Caco-2 (cell line): ENCODE results near the gene EHD1. TPM values are rescaled to one million over a fixed set of nuclear protein-coding genes. Genes with fewer than 3 reads are reported as not detected.

ENCODE experiments used
- BruUV-seq: library from RNA; stranded (reverse); fragments of 400-500 nt; replicated peaks from 2 replicates; lab custom pipeline; 2021; lab: Mats Ljungman, UMichigan
- CTCF ChIA-PET: fragments of 300-600 bp; sonication (Branson Sonifier 250); formaldehyde crosslinking; loops from one replicate; lab custom pipeline; 2022; ENCODE audit warnings: antibody characterized with exemption; lab: Charles Lee
- POLR2A ChIA-PET: fragments of 300-600 bp; sonication (Branson Sonifier 250); formaldehyde crosslinking; loops from one replicate; lab custom pipeline; 2022; ENCODE audit warnings: antibody characterized with exemption; lab: Charles Lee
- DNase-seq, 2 experiments: peaks; one replicate each; pipeline versions ENCODE4 v3.0.0 to v3.0.0-alpha.2; 2020 to 2022
- H3K27me3 ChIP-seq: replicated peaks from 2 replicates; pipeline ENCODE4 v1.6.0; 2011; ENCODE audit warnings: low read length; ENCODE audit not compliant: control insufficient read depth, insufficient read depth
- H3K36me3 ChIP-seq: 2 replicates; pipeline ENCODE4 v1.5.1; 2011; ENCODE audit warnings: low read length; ENCODE audit not compliant: control insufficient read depth, insufficient read depth
- H3K4me1 ChIP-seq: fragments of 250-450 bp; sonication (Bioruptor Pico); 2 replicates; pipeline ENCODE4 v1.5.1; 2020; ENCODE audit warnings: mild to moderate bottlenecking
- H3K4me3 ChIP-seq: 2 replicates; pipeline ENCODE4 v1.5.1; 2011; ENCODE audit warnings: low read depth, mild to moderate bottlenecking, control low read depth, low read length
- H3K9me3 ChIP-seq: fragments of 250-450 bp; sonication (Bioruptor Pico); 2 replicates; pipeline ENCODE4 v1.5.1; 2020; ENCODE audit warnings: mild to moderate bottlenecking, moderate library complexity
- H3K27ac Mint-ChIP-seq: one replicate; pipeline ENCODE4 v1.8.0; 2022; ENCODE audit warnings: mixed read lengths; ENCODE audit not compliant: unreplicated experiment
- H3K27me3 Mint-ChIP-seq: one replicate; pipeline ENCODE4 v1.8.0; 2022; ENCODE audit warnings: mixed read lengths; ENCODE audit not compliant: insufficient read depth, unreplicated experiment
- H3K36me3 Mint-ChIP-seq: one replicate; pipeline ENCODE4 v1.8.0; 2022; ENCODE audit warnings: mild to moderate bottlenecking, mixed read lengths; ENCODE audit not compliant: insufficient read depth, unreplicated experiment
- H3K4me1 Mint-ChIP-seq: one replicate; pipeline ENCODE4 v1.8.0; 2022; ENCODE audit warnings: low read depth, mixed read lengths; ENCODE audit not compliant: unreplicated experiment
- H3K4me3 Mint-ChIP-seq: one replicate; pipeline ENCODE4 v1.8.0; 2022; ENCODE audit warnings: mild to moderate bottlenecking, moderate library complexity, mixed read lengths; ENCODE audit not compliant: unreplicated experiment
- H3K9me3 Mint-ChIP-seq: one replicate; pipeline ENCODE4 v1.8.0; 2022; ENCODE audit warnings: mixed read lengths; ENCODE audit not compliant: unreplicated experiment
- intact Hi-C: fragments of 100-400 bp; cut with micrococcal nuclease; formaldehyde crosslinking; loops from one replicate; pipeline ENCODE4 v1.10.0; 2022; ENCODE audit not compliant: unreplicated experiment
- total RNA-seq: library from RNA; stranded (reverse); gene quantifications from 2 replicates; pipeline ENCODE4 v1.2.3, GENCODE V29; 2022
- TF ChIP-seq, protein P1 (sequence below), 2 experiments: fragments of 200-600 bp in 1 of 2; IDR thresholded peaks; 1 replicate in 1 of 2; 2 replicates in 1 of 2; pipeline versions ENCODE4 v1.5.1 to v1.8.0; 2011 to 2022; ENCODE audit warnings: antibody characterized with exemption in 1 of 2, control low read depth in 1 of 2, inconsistent platforms in 1 of 2, low read depth in 1 of 2, low read length in 1 of 2, mild to moderate bottlenecking in 1 of 2, moderate library complexity in 1 of 2; ENCODE audit not compliant: insufficient read depth in 1 of 2, severe bottlenecking in 1 of 2, unreplicated experiment in 1 of 2

EHD1 gene
- total RNA-seq, 1 experiment from 2014 or later: 129 TPM

- intact Hi-C loops: no loop called here
Measured at GRCh38 chr11:64921384-64921783, 43.0 kb upstream of the EHD1 start.

GRCh38 chr11:64920124-64920523, 41.7 kb upstream of the EHD1 start:
- H3K4me1 ChIP-seq: peaks cover 10% of the 10 kb centered on the region
- ChIA-PET CTCF (no interaction called here), POLR2A (no interaction called here)
- DNase-seq: no peak
- H3K9me3 Mint-ChIP-seq: no peaks in the 10 kb centered on the region
- intact Hi-C loops: no loop called here
- no peak overlapping the region for H3K4me3 ChIP-seq
- H3K36me3 Mint-ChIP-seq: peaks cover 14% of the 10 kb centered on the region
- H3K4me3 Mint-ChIP-seq: no peak overlapping the region
- no peaks in the 10 kb centered on the region for H3K36me3 ChIP-seq
- TF ChIP-seq, protein P1, sequence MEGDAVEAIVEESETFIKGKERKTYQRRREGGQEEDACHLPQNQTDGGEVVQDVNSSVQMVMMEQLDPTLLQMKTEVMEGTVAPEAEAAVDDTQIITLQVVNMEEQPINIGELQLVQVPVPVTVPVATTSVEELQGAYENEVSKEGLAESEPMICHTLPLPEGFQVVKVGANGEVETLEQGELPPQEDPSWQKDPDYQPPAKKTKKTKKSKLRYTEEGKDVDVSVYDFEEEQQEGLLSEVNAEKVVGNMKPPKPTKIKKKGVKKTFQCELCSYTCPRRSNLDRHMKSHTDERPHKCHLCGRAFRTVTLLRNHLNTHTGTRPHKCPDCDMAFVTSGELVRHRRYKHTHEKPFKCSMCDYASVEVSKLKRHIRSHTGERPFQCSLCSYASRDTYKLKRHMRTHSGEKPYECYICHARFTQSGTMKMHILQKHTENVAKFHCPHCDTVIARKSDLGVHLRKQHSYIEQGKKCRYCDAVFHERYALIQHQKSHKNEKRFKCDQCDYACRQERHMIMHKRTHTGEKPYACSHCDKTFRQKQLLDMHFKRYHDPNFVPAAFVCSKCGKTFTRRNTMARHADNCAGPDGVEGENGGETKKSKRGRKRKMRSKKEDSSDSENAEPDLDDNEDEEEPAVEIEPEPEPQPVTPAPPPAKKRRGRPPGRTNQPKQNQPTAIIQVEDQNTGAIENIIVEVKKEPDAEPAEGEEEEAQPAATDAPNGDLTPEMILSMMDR (IDR thresholded peaks at IDR 0.05; ENCODE audit: insufficient read depth in 1 of 2, low read depth in 1 of 2, low read length in 1 of 2, severe bottlenecking in 1 of 2, unreplicated experiment in 1 of 2): no peak
- H3K27me3 Mint-ChIP-seq: no peaks in the 10 kb centered on the region
- no TSS peak for BruUV-seq
- H3K4me1 Mint-ChIP-seq: peaks cover 6% of the 10 kb centered on the region
- no peaks in the 10 kb centered on the region for H3K27me3 ChIP-seq
- no peak overlapping the region for H3K27ac Mint-ChIP-seq
- no peaks in the 10 kb centered on the region for H3K9me3 ChIP-seq

More at GRCh38 chr11:64921384-64921783, 43.0 kb upstream of the EHD1 start:
- POLR2A ChIA-PET: no interaction called here
- H3K4me1 Mint-ChIP-seq: peaks cover 6% of the 10 kb centered on the region
- Histone ChIP-seq H3K4me1 (peaks cover 10% of the 10 kb centered on the region), H3K36me3 (no peaks in the 10 kb centered on the region), H3K4me3 (no peak overlapping the region), H3K9me3 (no peaks in the 10 kb centered on the region), H3K27me3 (no peaks in the 10 kb centered on the region)
- no peak for DNase-seq
- no TSS peak for BruUV-seq
- H3K27me3 Mint-ChIP-seq: no peaks in the 10 kb centered on the region
- CTCF ChIA-PET: interaction anchor here (1.6 kb wide), 1 partner anchor 214 kb away, joined by 5 read pairs; no protein-coding TSS in a partner anchor
- no peak overlapping the region for H3K27ac Mint-ChIP-seq
- H3K36me3 Mint-ChIP-seq: peaks cover 14% of the 10 kb centered on the region
- TF ChIP-seq, protein P1 (IDR thresholded peaks at IDR 0.05; ENCODE audit: insufficient read depth in 1 of 2, low read depth in 1 of 2, low read length in 1 of 2, severe bottlenecking in 1 of 2, unreplicated experiment in 1 of 2): no peak
- H3K9me3 Mint-ChIP-seq: no peaks in the 10 kb centered on the region
- H3K4me3 Mint-ChIP-seq: no peak overlapping the region

- Mint-ChIP-seq H3K4me3 (no peak overlapping the region), H3K36me3 (peaks cover 14% of the 10 kb centered on the region), H3K27me3 (no peaks in the 10 kb centered on the region), H3K9me3 (no peaks in the 10 kb centered on the region), H3K4me1 (peaks cover 6% of the 10 kb centered on the region), H3K27ac (no peak overlapping the region)
- intact Hi-C loops: no loop called here
- Histone ChIP-seq H3K9me3 (no peaks in the 10 kb centered on the region), H3K4me3 (no peak overlapping the region), H3K4me1 (peaks cover 10% of the 10 kb centered on the region), H3K27me3 (no peaks in the 10 kb centered on the region), H3K36me3 (no peaks in the 10 kb centered on the region)
- no peak for DNase-seq
- POLR2A ChIA-PET: interaction anchor here (0.7 kb wide), 1 partner anchor 109 kb away, joined by 3 read pairs; no protein-coding TSS in a partner anchor
- CTCF ChIA-PET: interaction anchor here (0.6 to 1.3 kb wide), 2 partner anchors 50 to 77 kb away, joined by 4 read pairs; partner anchors contain the start of gene BATF2
- TF ChIP-seq, protein P1 (IDR thresholded peaks at IDR 0.05; ENCODE audit: insufficient read depth in 1 of 2, low read depth in 1 of 2, low read length in 1 of 2, severe bottlenecking in 1 of 2, unreplicated experiment in 1 of 2): no peak
- BruUV-seq: no TSS peak
Measured at GRCh38 chr11:64919627-64920026, 41.2 kb upstream of the EHD1 start.
